GM21381 (cell line): ENCODE measurements around the gene HFM1.

ENCODE experiments used
- ATAC-seq: cut with Tn5 transposase; IDR thresholded peaks from one replicate; pipeline ENCODE4 v1.9.1; 2021; ENCODE audit warnings: mild to moderate bottlenecking, moderate library complexity; ENCODE audit not compliant: unreplicated experiment

The HFM1 gene

GRCh38 chr1:91261655-91262054 is 143.0 kb downstream of the HFM1 start:
- no peak for ATAC-seq

- no peak for ATAC-seq
These were observed 159.2 kb downstream of the HFM1 start for GRCh38 chr1:91245435-91245834.

- ATAC-seq = no peak
These were observed 159.9 kb downstream of the HFM1 start for GRCh38 chr1:91244737-91245136.

GRCh38 chr1:91243171-91243570 is 161.5 kb downstream of the HFM1 start:
- ATAC-seq = no peak

- no peak for ATAC-seq
These were observed 170.5 kb downstream of the HFM1 start for GRCh38 chr1:91234181-91234580.

GRCh38 chr1:91226741-91227140 is 177.9 kb downstream of the HFM1 start:
- no peak for ATAC-seq

GRCh38 chr1:91224878-91225277 is 179.8 kb downstream of the HFM1 start:
- no peak for ATAC-seq

GRCh38 chr1:91221017-91221416 is 183.6 kb downstream of the HFM1 start:
- no peak for ATAC-seq

GRCh38 chr1:91217911-91218310 is 186.7 kb downstream of the HFM1 start:
- ATAC-seq = no peak
